ENCODE results near the gene SYK. TPM values are rescaled to one million over a fixed set of nuclear protein-coding genes. Genes with fewer than 3 reads are reported as not detected.

The SYK gene
- total RNA-seq, 4 donors from 2014 or later = 43.7 to 54.9 (median 47.9) TPM

GRCh38 chr9:90867101-90867500, 65.5 kb downstream of the SYK start:
- DNase-seq = no peak
- whole genome bisulfite sequencing, 2 donors = 89 to 93% methylated on average over 14 of the region's 14 CpGs
- H3K4me3 ChIP-seq = no peak overlapping the region
- no peaks in the 10 kb centered on the region for H3K9me3 ChIP-seq
- TF ChIP-seq POLR2A (IDR thresholded peaks at IDR 0.05) (no peak), CTCF (IDR thresholded peaks at IDR 0.05) (no peak)
- intact Hi-C loops (cut with DNase I) = no loop called here
- peaks cover 0 to 56% (median 0%) of the 10 kb centered on the region in 3 donors for H3K36me3 ChIP-seq
- H3K27me3 ChIP-seq = no peaks in the 10 kb centered on the region
- H3K27ac ChIP-seq = no peak overlapping the region
- H3K4me1 ChIP-seq = peaks cover 0 to 17% (median 9%) of the 10 kb centered on the region in 3 donors

GRCh38 chr9:90868555-90868954, 66.9 kb downstream of the SYK start:
- DNase-seq = no peak
- no peaks in the 10 kb centered on the region for H3K9me3 ChIP-seq
- peaks cover 0 to 17% (median 9%) of the 10 kb centered on the region in 3 donors for H3K4me1 ChIP-seq
- intact Hi-C loops (cut with DNase I) = no loop called here
- no peaks in the 10 kb centered on the region for H3K27me3 ChIP-seq
- H3K4me3 ChIP-seq = no peak overlapping the region
- H3K36me3 ChIP-seq = peaks cover 0 to 54% (median 0%) of the 10 kb centered on the region in 3 donors
- no peak overlapping the region for H3K27ac ChIP-seq
- no peak for TF ChIP-seq CTCF (IDR thresholded peaks at IDR 0.05)
- TF ChIP-seq POLR2A (IDR thresholded peaks at IDR 0.05) = no peak

- no peak overlapping the region for H3K4me3 ChIP-seq
- no peaks in the 10 kb centered on the region for H3K9me3 ChIP-seq
- peaks cover 0 to 54% (median 0%) of the 10 kb centered on the region in 3 donors for H3K36me3 ChIP-seq
- no peak for DNase-seq
- H3K27ac ChIP-seq = no peak overlapping the region
- no peaks in the 10 kb centered on the region for H3K27me3 ChIP-seq
- TF ChIP-seq POLR2A (IDR thresholded peaks at IDR 0.05) (no peak), CTCF (IDR thresholded peaks at IDR 0.05) (no peak)
- intact Hi-C loops (cut with DNase I) = no loop called here
- H3K4me1 ChIP-seq = peaks cover 0 to 17% (median 9%) of the 10 kb centered on the region in 3 donors
These were observed 67.7 kb downstream of the SYK start for GRCh38 chr9:90869361-90869760.

- TF ChIP-seq CTCF (IDR thresholded peaks at IDR 0.05) (peak; percentile 60 to 85 (median 78)), POLR2A (IDR thresholded peaks at IDR 0.05) (no peak)
- no peak overlapping the region for H3K27ac ChIP-seq
- H3K9me3 ChIP-seq = no peaks in the 10 kb centered on the region
- H3K36me3 ChIP-seq = peaks cover 0 to 55% (median 0%) of the 10 kb centered on the region in 3 donors
- H3K4me1 ChIP-seq = peaks cover 0 to 17% (median 9%) of the 10 kb centered on the region in 3 donors
- intact Hi-C loops (cut with DNase I) = loop anchor here (10.0 kb wide), 1 partner anchor 726 kb away; no protein-coding TSS in a partner anchor
- no peaks in the 10 kb centered on the region for H3K27me3 ChIP-seq
- no peak overlapping the region for H3K4me3 ChIP-seq
- 12 to 14% methylated on average over 4 of the region's 4 CpGs for WGBS, 2 donors
- DNase-seq = no peak
These were observed 69.2 kb downstream of the SYK start for GRCh38 chr9:90870621-90871326.

- no peaks in the 10 kb centered on the region for H3K9me3 ChIP-seq
- peaks cover 0 to 52% (median 0%) of the 10 kb centered on the region in 3 donors for H3K36me3 ChIP-seq
- no peaks in the 10 kb centered on the region for H3K27me3 ChIP-seq
- no peak for DNase-seq
- WGBS, 2 donors = 60 to 74% methylated on average over 3 of the region's 3 CpGs
- H3K4me1 ChIP-seq = peaks cover 0 to 17% (median 9%) of the 10 kb centered on the region in 3 donors
- intact Hi-C loops (cut with DNase I) = loop anchor here (10.0 kb wide), 1 partner anchor 727 kb away; no protein-coding TSS in a partner anchor
- no peak overlapping the region for H3K27ac ChIP-seq
- TF ChIP-seq CTCF (IDR thresholded peaks at IDR 0.05) (peak in 1 of 6 experiments; percentile 8), POLR2A (IDR thresholded peaks at IDR 0.05) (no peak)
- H3K4me3 ChIP-seq = no peak overlapping the region
These were observed 69.8 kb downstream of the SYK start for GRCh38 chr9:90871327-90871935.
